ENCODE measurements around the gene FANK1.
"Not testable (repeated sequence)": the region's sequence is repeated elsewhere in the genome, so short reads cannot be mapped to it uniquely, and the experiment has no call there.

- TF ChIP-seq CTCF (IDR thresholded peaks at IDR 0.05 in 4 of 5, conservative IDR thresholded peaks at IDR 0.05 in 1 of 5); POLR2A (IDR thresholded peaks at IDR 0.05): not testable (repeated sequence)
Observed at GRCh38 chr10:125908813-125909212, 12.4 kb downstream of the FANK1 start.
